Choroid plexus epithelial cell (primary cell): ENCODE results near the gene CCDC40.

Source experiments
- DNase-seq: peaks from one replicate; pipeline ENCODE4 v3.0.0-alpha.2; 2010; ENCODE audit warnings: low read depth
- H3K4me3 ChIP-seq: 2 replicates; pipeline ENCODE4 v1.5.1; 2011; ENCODE audit warnings: low read depth, mild to moderate bottlenecking, control low read depth, low read length, moderate library complexity
- TF ChIP-seq, protein P1 (sequence below): conservative IDR thresholded peaks from 2 replicates; pipeline ENCODE4 v1.5.1; 2011; ENCODE audit warnings: low read depth, mild to moderate bottlenecking, control low read depth, inconsistent platforms, low read length, moderate library complexity

Gene CCDC40

DNA sequence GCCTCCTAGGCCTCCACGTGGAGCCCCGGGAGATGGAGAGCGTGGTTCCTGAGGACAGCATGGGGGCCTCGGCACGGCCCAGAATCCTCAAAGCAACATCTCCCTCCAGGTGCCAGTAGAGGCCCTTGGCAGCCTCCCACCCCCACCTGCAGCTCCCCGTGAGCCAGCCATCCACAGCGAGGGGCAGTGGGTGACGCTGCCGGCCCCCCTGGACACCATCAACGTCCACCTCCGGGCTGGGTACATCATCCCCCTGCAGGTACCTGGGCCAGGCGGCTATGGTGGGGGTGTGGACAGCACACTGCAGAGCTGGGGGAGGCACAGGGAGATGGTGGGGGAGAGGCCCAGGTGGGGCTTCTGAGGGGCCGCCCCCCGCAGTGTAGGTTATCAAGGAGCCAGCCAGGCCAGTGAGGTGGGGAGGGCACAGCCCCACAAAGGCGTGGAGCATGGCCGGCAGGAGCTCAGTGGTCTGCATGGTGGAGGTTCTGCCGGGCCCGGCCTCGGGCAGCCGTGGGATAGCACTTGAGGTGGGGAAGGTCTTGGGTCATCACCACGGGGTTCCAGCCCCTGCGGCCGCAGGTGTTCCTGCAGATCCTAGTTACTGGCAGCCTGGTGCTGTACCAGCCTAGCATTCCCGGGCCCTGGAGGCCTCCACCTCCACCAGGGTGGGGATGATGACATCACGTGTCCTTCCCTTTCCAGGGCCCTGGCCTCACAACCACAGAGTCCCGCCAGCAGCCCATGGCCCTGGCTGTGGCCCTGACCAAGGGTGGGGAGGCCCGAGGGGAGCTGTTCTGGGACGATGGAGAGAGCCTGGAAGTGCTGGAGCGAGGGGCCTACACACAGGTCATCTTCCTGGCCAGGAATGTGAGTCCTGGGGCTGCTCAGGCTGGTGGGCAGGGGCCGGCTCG is 81.3 kb downstream of the CCDC40 start:
- DNase-seq, result no peak
- TF ChIP-seq, protein P1, sequence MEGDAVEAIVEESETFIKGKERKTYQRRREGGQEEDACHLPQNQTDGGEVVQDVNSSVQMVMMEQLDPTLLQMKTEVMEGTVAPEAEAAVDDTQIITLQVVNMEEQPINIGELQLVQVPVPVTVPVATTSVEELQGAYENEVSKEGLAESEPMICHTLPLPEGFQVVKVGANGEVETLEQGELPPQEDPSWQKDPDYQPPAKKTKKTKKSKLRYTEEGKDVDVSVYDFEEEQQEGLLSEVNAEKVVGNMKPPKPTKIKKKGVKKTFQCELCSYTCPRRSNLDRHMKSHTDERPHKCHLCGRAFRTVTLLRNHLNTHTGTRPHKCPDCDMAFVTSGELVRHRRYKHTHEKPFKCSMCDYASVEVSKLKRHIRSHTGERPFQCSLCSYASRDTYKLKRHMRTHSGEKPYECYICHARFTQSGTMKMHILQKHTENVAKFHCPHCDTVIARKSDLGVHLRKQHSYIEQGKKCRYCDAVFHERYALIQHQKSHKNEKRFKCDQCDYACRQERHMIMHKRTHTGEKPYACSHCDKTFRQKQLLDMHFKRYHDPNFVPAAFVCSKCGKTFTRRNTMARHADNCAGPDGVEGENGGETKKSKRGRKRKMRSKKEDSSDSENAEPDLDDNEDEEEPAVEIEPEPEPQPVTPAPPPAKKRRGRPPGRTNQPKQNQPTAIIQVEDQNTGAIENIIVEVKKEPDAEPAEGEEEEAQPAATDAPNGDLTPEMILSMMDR, result no peak
- H3K4me3 ChIP-seq, result no peak overlapping the region

DNA sequence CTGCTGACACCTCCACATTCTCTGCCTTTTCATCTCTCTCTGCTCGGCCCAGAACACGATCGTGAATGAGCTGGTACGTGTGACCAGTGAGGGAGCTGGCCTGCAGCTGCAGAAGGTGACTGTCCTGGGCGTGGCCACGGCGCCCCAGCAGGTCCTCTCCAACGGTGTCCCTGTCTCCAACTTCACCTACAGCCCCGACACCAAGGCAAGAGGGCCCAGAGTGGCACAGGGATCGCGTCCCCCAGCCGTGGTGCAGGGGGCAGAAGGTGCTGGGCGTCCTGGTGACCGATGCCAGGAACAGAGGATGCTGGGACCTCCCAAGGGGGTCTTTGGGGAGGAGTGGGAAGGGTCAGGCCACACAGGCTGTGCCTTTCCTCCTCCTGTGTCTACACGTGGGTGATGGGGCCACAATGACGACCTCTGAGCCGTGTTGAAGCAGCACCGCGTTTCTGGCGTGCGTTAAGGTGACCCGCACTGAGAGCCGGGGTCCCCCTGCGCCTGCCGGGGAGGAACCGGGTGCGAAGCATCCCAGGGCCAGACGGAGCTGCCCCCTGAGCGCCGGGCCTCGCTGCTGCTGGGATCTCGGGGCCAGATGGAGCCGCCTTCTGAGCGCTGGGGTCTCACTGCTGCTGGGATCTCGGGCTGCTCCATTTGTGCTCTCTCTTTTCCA is 82.3 kb downstream of the CCDC40 start:
- no peak overlapping the region for H3K4me3 ChIP-seq
- TF ChIP-seq, protein P1, result no peak
- no peak for DNase-seq

DNA sequence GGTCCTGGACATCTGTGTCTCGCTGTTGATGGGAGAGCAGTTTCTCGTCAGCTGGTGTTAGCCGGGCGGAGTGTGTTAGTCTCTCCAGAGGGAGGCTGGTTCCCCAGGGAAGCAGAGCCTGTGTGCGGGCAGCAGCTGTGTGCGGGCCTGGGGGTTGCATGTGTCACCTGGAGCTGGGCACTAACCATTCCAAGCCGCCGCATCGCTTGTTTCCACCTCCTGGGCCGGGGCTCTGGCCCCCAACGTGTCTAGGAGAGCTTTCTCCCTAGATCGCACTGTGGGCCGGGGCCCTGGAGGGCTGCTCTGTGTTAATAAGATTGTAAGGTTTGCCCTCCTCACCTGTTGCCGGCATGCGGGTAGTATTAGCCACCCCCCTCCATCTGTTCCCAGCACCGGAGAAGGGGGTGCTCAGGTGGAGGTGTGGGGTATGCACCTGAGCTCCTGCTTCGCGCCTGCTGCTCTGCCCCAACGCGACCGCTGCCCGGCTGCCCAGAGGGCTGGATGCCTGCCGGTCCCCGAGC is 82.9 kb downstream of the CCDC40 start:
- TF ChIP-seq, protein P1, result no peak
- no peak for DNase-seq
- no peak overlapping the region for H3K4me3 ChIP-seq

DNA sequence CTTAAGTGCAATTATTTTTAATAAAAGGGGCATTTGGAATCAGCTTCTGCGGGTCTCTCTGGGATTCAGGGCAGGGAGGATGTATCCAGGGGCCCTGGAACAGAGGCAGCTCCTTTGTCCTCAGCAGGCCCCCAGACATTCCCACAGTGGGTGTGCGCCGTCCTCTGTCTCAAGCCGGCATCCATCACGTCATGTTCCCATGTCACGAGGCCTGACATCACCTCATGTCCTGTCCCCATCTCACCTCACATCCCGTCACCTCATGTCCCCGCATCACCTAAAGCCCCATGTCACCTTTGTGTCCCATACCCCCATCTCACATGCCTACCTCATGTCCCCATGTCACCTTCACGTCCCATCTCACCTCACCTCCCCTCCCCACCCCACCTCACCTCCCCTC is 83.4 kb downstream of the CCDC40 start:
- TF ChIP-seq, protein P1, result no peak
- no peak for DNase-seq
- H3K4me3 ChIP-seq, result no peak overlapping the region

DNA sequence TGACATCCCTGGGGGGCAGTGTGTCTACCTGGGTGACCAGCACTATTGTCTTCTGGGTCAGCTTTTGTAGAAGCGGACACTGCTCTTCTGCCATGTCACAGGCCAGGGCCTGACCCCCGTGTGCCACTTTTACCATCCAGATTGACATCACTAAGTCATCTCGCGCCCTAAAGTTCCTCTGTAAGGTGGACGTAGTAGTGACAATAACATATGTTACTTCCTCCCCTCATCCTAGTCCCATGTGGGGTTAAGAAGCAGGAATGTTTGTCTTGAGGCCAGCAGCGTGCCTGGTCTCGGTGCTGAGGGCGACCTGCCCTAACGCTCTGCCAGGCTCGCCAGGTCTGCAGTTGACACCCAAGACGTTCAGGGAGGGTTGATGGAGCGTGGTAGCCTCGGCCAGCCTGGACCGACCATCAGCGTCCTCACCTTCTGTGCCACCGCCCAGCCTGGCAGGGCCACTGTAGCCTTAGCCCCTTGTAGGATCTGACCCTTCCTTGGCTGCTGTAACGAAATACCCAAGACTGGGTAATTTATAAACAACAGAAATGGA is 85.7 kb downstream of the CCDC40 start:
- TF ChIP-seq, protein P1, result no peak
- no peak overlapping the region for H3K4me3 ChIP-seq
- no peak for DNase-seq

DNA sequence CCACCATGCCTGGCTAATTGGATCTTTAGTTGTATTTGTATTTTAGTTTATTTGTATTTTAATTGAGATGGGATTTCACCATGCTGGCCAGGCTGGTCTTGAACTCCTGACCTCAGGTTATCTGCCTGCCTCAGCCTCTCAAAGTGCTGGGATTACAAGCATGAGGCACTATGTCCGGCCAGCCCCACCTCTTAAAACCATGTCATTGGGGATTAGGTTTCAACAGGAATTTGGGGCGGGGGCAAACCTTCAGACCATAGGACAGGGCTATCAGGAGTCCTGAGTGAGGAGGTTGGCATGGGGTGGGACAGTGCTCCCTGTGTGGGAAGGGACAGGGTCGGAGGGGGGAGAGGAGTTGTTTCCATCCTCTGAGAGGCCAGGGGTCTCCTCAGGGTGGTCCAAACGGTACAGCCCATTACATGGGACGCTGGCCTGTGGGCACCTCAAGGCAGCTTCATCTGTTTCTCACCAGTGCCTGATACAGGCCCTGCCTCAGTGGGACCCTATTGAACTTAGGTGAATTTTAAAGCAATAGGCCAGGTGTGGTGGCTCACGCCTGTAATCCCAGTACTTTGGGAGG is 86.6 kb downstream of the CCDC40 start:
- no peak overlapping the region for H3K4me3 ChIP-seq
- DNase-seq, result no peak
- TF ChIP-seq, protein P1, result no peak
